ENCODE measurements around the gene PICK1. TPM values are rescaled to one million over a fixed set of nuclear protein-coding genes. Genes with fewer than 3 reads are reported as not detected.

PICK1 gene
- total RNA-seq, 1 donor from 2014 or later = 25.5 TPM

DNA sequence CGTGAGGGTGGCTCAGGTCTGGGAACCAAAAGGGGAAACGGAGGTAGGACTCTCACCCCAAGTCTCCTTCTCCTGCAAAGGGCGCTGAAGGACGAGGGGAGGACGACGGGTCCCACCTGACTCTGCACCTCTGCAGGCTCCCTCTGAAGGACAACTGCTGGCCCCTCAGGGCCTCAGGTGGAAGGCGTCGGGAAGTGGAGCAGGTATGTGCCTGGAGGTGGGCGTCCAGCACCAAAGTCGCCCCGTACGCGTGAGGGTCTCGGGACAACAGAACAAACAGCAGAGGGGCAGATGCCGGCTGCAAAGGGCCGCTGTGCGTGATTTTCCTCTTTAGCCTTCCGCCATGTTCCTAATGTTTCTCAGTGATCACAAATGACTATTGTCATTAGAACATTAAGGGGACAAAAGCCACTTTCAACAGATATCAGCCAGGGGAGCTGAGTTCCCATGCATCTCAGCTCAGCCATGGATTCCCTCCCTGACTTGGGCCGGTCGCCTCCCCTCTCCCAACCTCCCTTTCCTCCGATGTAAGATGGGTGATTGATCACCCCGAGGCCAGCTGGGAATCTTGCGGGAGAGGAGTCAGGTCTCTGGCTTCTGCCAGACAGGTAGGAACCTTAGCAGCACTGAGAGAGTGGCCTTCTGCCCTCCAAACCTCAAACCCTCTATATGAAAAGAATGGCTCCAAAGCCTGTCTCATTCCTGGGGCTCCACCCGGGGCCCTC is 25.9 kb downstream of the PICK1 start:
- ChIA-PET CTCF (no interaction called here), POLR2A (interaction anchor here (0.6 kb wide), 1 partner anchor 362 kb away, joined by 3 read pairs; no protein-coding TSS in a partner anchor)
- H3K9me3 Mint-ChIP-seq = no peaks in the 10 kb centered on the region
- no peaks in the 10 kb centered on the region for H3K36me3 Mint-ChIP-seq (ENCODE audit: low read depth)
- no peak overlapping the region for H3K27ac Mint-ChIP-seq
- peaks cover 7% of the 10 kb centered on the region for H3K4me1 Mint-ChIP-seq
- TF ChIP-seq, protein P1, sequence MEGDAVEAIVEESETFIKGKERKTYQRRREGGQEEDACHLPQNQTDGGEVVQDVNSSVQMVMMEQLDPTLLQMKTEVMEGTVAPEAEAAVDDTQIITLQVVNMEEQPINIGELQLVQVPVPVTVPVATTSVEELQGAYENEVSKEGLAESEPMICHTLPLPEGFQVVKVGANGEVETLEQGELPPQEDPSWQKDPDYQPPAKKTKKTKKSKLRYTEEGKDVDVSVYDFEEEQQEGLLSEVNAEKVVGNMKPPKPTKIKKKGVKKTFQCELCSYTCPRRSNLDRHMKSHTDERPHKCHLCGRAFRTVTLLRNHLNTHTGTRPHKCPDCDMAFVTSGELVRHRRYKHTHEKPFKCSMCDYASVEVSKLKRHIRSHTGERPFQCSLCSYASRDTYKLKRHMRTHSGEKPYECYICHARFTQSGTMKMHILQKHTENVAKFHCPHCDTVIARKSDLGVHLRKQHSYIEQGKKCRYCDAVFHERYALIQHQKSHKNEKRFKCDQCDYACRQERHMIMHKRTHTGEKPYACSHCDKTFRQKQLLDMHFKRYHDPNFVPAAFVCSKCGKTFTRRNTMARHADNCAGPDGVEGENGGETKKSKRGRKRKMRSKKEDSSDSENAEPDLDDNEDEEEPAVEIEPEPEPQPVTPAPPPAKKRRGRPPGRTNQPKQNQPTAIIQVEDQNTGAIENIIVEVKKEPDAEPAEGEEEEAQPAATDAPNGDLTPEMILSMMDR (IDR thresholded peaks at IDR 0.05) = no peak
- DNase-seq (no peak), ATAC-seq (ENCODE audit: low read depth) (no peak)
- H3K4me3 Mint-ChIP-seq = no peak overlapping the region
- H3K27me3 Mint-ChIP-seq = peaks cover 23% of the 10 kb centered on the region
- intact Hi-C loops (cut with micrococcal nuclease) = no loop called here

- H3K27me3 Mint-ChIP-seq = peaks cover 26% of the 10 kb centered on the region
- TF ChIP-seq, protein P1 (IDR thresholded peaks at IDR 0.05) = no peak
- peaks cover 7% of the 10 kb centered on the region for H3K4me1 Mint-ChIP-seq
- H3K9me3 Mint-ChIP-seq = no peaks in the 10 kb centered on the region
- DNase-seq = no peak
- CTCF ChIA-PET = no interaction called here
- no peaks in the 10 kb centered on the region for H3K36me3 Mint-ChIP-seq (ENCODE audit: low read depth)
- intact Hi-C loops (cut with micrococcal nuclease) = no loop called here
- H3K27ac Mint-ChIP-seq = no peak within 1 kb of the TSS
- ATAC-seq (ENCODE audit: low read depth) = no peak
- POLR2A ChIA-PET = interaction anchor here (0.6 kb wide), 1 partner anchor 363 kb away, joined by 3 read pairs; no protein-coding TSS in a partner anchor
- H3K4me3 Mint-ChIP-seq = no peak within 1 kb of the TSS
Measured at GRCh38 chr22:38083931-38084631, 26.9 kb downstream of the PICK1 start, which contains the start of gene SLC16A8. SLC16A8 (minus strand) TSS chr22:38084184; CDS start chr22:38082873, 1,311 bp downstream.

DNA sequence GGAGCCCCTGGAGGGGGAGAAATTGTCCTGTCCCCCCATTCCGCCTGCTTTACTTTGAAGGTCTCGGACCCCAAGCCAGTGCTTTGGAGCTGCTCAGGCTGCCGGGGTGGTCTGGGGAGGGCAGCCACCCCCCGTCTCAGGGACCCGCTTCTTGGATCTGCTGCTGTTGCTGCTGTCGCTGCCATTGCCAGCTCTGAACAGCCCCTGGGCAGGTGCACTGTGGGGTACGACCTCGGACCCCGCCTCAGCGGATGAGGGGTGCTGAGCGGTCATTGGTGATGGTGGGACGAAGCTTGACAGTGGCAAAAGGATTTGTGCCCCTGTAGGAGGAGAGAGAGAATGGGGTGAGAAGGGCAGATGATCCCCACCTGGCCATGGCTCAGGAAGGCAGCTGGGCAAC is 27.9 kb downstream of the PICK1 start:
- no peak for ATAC-seq (ENCODE audit: low read depth)
- H3K36me3 Mint-ChIP-seq (ENCODE audit: low read depth) = no peaks in the 10 kb centered on the region
- intact Hi-C loops (cut with micrococcal nuclease) = no loop called here

DNA sequence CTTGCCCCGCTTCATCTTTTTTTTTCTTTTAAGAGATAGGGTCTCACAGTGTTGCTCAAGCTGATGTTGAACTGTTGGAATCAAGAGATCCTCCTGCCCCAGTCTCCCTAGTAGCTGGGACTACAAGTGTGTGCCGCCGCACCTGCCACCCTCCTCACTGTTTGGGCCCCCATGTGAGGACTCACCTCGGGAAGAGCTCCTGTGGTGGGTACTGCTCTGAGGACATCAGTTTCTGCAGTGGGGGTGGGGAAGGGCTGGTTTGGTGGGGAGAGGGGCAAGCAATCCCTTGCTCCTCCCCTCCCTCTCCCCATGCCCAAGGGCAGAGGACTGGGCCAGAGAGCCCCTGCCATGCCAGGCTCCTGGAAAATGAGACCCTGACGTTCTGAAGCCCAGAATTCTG is 28.3 kb downstream of the PICK1 start:
- intact Hi-C loops (cut with micrococcal nuclease) = no loop called here
- peaks cover 18% of the 10 kb centered on the region for H3K27me3 Mint-ChIP-seq
- ATAC-seq (ENCODE audit: low read depth) = no peak

More for the DNA sequence above, 27.9 kb downstream of the PICK1 start:
- Mint-ChIP-seq H3K27me3 (peaks cover 20% of the 10 kb centered on the region), H3K9me3 (no peaks in the 10 kb centered on the region), H3K4me3 (no peak overlapping the region), H3K4me1 (peaks cover 7% of the 10 kb centered on the region), H3K27ac (no peak overlapping the region)
- TF ChIP-seq, protein P1 (IDR thresholded peaks at IDR 0.05) = no peak
- ChIA-PET CTCF (no interaction called here), POLR2A (no interaction called here)
- DNase-seq = no peak

More for the DNA sequence above, 28.3 kb downstream of the PICK1 start:
- ChIA-PET CTCF (no interaction called here), POLR2A (no interaction called here)
- no peak for DNase-seq
- no peak overlapping the region for H3K4me3 Mint-ChIP-seq
- H3K36me3 Mint-ChIP-seq (ENCODE audit: low read depth) = no peaks in the 10 kb centered on the region
- peaks cover 7% of the 10 kb centered on the region for H3K4me1 Mint-ChIP-seq
- H3K9me3 Mint-ChIP-seq = no peaks in the 10 kb centered on the region
- TF ChIP-seq, protein P1 (IDR thresholded peaks at IDR 0.05) = no peak
- no peak overlapping the region for H3K27ac Mint-ChIP-seq

All from activated B cell treated with CpG ODN at 0.5 μM for 24 hours (primary cell).